Measurements from ENCODE around the gene BBS1. TPM values are rescaled to one million over a fixed set of nuclear protein-coding genes. Genes with fewer than 3 reads are reported as not detected.
"Not testable (repeated sequence)": the region's sequence is repeated elsewhere in the genome, so short reads cannot be mapped to it uniquely, and the experiment has no call there.

BBS1 gene
- total RNA-seq, 1 experiment from 2014 or later = 29.8 TPM

- Histone ChIP-seq H4K20me1 (ENCODE audit: insufficient read depth) (no peaks in the 10 kb centered on the region), H3K4me2 (ENCODE audit: low read length) (no peak overlapping the region), H3K9me3 (ENCODE audit: control insufficient read depth in 1 of 2, insufficient read depth in 1 of 2, low read depth in 1 of 2, low read length in 2 of 2) (peaks cover 6 to 7% of the 10 kb centered on the region in 2 experiments; a peak in 1 of 4 replicates), H3K4me1 (ENCODE audit: control insufficient read depth in 1 of 2, insufficient read depth in 2 of 2, low read length in 2 of 2) (peaks cover 8 to 17% of the 10 kb centered on the region in 2 experiments), H3K36me3 (ENCODE audit: control insufficient read depth in 1 of 2, insufficient read depth in 2 of 2, low read length in 2 of 2) (no peaks in the 10 kb centered on the region), H3K79me2 (ENCODE audit: insufficient read depth, low read length) (peaks cover 8% of the 10 kb centered on the region; the same call in 1 of the 2 replicates), H3K27me3 (ENCODE audit: insufficient read depth, low read length) (no peaks in the 10 kb centered on the region), H2AFZ (ENCODE audit: low read depth, low read length, poor library complexity, severe bottlenecking) (no peak overlapping the region), H3K9ac (ENCODE audit: low read length) (no peak overlapping the region), H3K4me3 (replicated peaks in 1 of 2; ENCODE audit: low read depth in 1 of 2, low read length in 2 of 2) (no peak overlapping the region), H3K9me2 (ENCODE audit: insufficient read depth) (no peaks in the 10 kb centered on the region), H3K27ac (ENCODE audit: low read depth, low read length) (no peak overlapping the region)
- CTCF ChIA-PET = interaction anchor here (1.2 kb wide), 1 partner anchor 24 kb away, joined by 3 read pairs; the partner anchor contains the start of gene MRPL11
- no peak for ATAC-seq
- RAD21 ChIA-PET (ENCODE audit: low non-redundant PET in 1 of 2, low total read pairs in 2 of 2, uncharacterized antibody in 2 of 2, unreplicated experiment in 2 of 2) = no interaction called here
- DNase-seq (ENCODE audit: low read depth, low spot score) = no peak
- intact Hi-C loops (cut with micrococcal nuclease) = no loop called here
- BruUV-seq (replicated peaks) = no TSS peak
- POLR2A ChIA-PET = no interaction called here
- no peak for TF ChIP-seq RAD21 (IDR thresholded peaks at IDR 0.05; ENCODE audit: low read depth)
- TF ChIP-seq EGR1 (IDR thresholded peaks at IDR 0.05; ENCODE audit: low read depth) = no peak
- no peak for TF ChIP-seq TCF7L2 (IDR thresholded peaks at IDR 0.05; ENCODE audit: borderline replicate concordance, extremely low read depth, insufficient read depth, insufficient read length)
- no peak for TF ChIP-seq YY1 (IDR thresholded peaks at IDR 0.05; ENCODE audit: extremely low read depth, insufficient replicate concordance, low read depth, low read length)
Measured at GRCh38 chr11:66462911-66463310, 47.5 kb upstream of the BBS1 start.

DNA sequence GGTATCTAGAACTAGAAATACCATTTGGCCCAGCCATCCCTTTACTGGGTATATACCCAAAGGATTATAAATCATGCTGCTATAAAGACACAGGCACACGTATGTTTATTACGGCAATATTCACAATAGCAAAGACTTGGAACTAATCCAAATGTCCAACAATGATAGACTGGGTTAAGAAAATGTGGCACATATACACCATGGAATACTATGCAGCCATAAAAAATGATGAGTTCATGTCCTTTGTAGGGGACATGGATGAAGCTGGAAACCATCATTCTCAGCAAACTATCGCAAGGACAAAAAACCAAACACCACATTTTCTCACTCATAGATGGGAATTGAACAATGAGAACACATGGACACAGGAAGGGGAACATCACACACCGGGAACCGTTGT is 46.3 kb upstream of the BBS1 start:
- H3K4me1 ChIP-seq (ENCODE audit: control insufficient read depth in 1 of 2, insufficient read depth in 2 of 2, low read length in 2 of 2) = peaks cover 8 to 19% of the 10 kb centered on the region in 2 experiments
- RAD21 ChIA-PET (ENCODE audit: low non-redundant PET in 1 of 2, low total read pairs in 2 of 2, uncharacterized antibody in 2 of 2, unreplicated experiment in 2 of 2); H3K4me2 ChIP-seq (ENCODE audit: low read length); H3K9me2 ChIP-seq (ENCODE audit: insufficient read depth); H3K9me3 ChIP-seq (ENCODE audit: control insufficient read depth in 1 of 2, insufficient read depth in 1 of 2, low read depth in 1 of 2, low read length in 2 of 2); ATAC-seq; H3K27me3 ChIP-seq (ENCODE audit: insufficient read depth, low read length); BruUV-seq (replicated peaks); H3K4me3 ChIP-seq (replicated peaks in 1 of 2; ENCODE audit: low read depth in 1 of 2, low read length in 2 of 2); H3K79me2 ChIP-seq (ENCODE audit: insufficient read depth, low read length); H2AFZ ChIP-seq (ENCODE audit: low read depth, low read length, poor library complexity, severe bottlenecking); intact Hi-C loops (cut with micrococcal nuclease); H4K20me1 ChIP-seq (ENCODE audit: insufficient read depth); POLR2A ChIA-PET; H3K9ac ChIP-seq (ENCODE audit: low read length); H3K27ac ChIP-seq (ENCODE audit: low read depth, low read length); H3K36me3 ChIP-seq (ENCODE audit: control insufficient read depth in 1 of 2, insufficient read depth in 2 of 2, low read length in 2 of 2); DNase-seq (ENCODE audit: low read depth, low spot score): not testable (repeated sequence)
- CTCF ChIA-PET = interaction anchor here (1.2 kb wide), 1 partner anchor 25 kb away, joined by 3 read pairs; the partner anchor contains the start of gene MRPL11
